Measurements from ENCODE around the gene UMODL1.

- TF ChIP-seq CTCF (conservative IDR thresholded peaks at IDR 0.05 in 1 of 2, IDR thresholded peaks at IDR 0.05 in 1 of 2; ENCODE audit: low read depth in 1 of 2, low read length in 2 of 2) (no peak), EZH2 (IDR thresholded peaks at IDR 0.05; ENCODE audit: low read length, missing control alignments) (no peak)
Observed at GRCh38 chr21:42140196-42140934, 69.2 kb downstream of the UMODL1 start.

Data from fibroblast of lung (primary cell).